ENCODE results near the gene RAF1.
"Not testable (repeated sequence)": the region's sequence is repeated elsewhere in the genome, so short reads cannot be mapped to it uniquely, and the experiment has no call there.

RAF1 gene

GRCh38 chr3:12663936-12664908 is at the start of gene RAF1:
RAF1 (minus strand) TSS chr3:12664117; CDS start chr3:12618721, 45,396 bp downstream.
- DNase-seq: peak; percentile 97 to 98

GRCh38 chr3:12710062-12710461 is 46.1 kb upstream of the RAF1 start:
- no peak for DNase-seq

- no peak for DNase-seq
Measured at GRCh38 chr3:12709334-12709733, 45.4 kb upstream of the RAF1 start.

- DNase-seq: no peak
Measured at GRCh38 chr3:12708584-12709192, 44.8 kb upstream of the RAF1 start.

- no peak for DNase-seq
Measured at GRCh38 chr3:12707449-12707848, 43.5 kb upstream of the RAF1 start.

GRCh38 chr3:12706504-12707253 is 42.8 kb upstream of the RAF1 start:
- peak; percentile 88 to 89 for DNase-seq

- no peak for DNase-seq
Measured at GRCh38 chr3:12705981-12706380, 42.1 kb upstream of the RAF1 start.

- DNase-seq: no peak
Measured at GRCh38 chr3:12705374-12705926, 41.5 kb upstream of the RAF1 start.

GRCh38 chr3:12702501-12702900 is 38.6 kb upstream of the RAF1 start:
- DNase-seq: no peak

GRCh38 chr3:12701601-12702000 is 37.7 kb upstream of the RAF1 start:
- DNase-seq: not testable (repeated sequence)

GRCh38 chr3:12700800-12701199 is 36.9 kb upstream of the RAF1 start:
- no peak for DNase-seq

- no peak for DNase-seq
Measured at GRCh38 chr3:12695916-12696315, 32.0 kb upstream of the RAF1 start.

GRCh38 chr3:12695112-12695511 is 31.2 kb upstream of the RAF1 start:
- no peak for DNase-seq

- no peak for DNase-seq
Measured at GRCh38 chr3:12692444-12692843, 28.5 kb upstream of the RAF1 start.

GRCh38 chr3:12689997-12690711 is 26.2 kb upstream of the RAF1 start:
- DNase-seq: no peak

- DNase-seq: no peak
Measured at GRCh38 chr3:12687948-12688347, 24.0 kb upstream of the RAF1 start.

- DNase-seq: no peak
Measured at GRCh38 chr3:12686096-12686495, 22.2 kb upstream of the RAF1 start.

- DNase-seq: peak; percentile 89 to 92
Measured at GRCh38 chr3:12681943-12682390, 18.1 kb upstream of the RAF1 start.

- DNase-seq: no peak
Measured at GRCh38 chr3:12681089-12681942, 17.4 kb upstream of the RAF1 start.

- DNase-seq: no peak
Measured at GRCh38 chr3:12679468-12679867, 15.6 kb upstream of the RAF1 start.

GRCh38 chr3:12677616-12678015 is 13.7 kb upstream of the RAF1 start:
- DNase-seq: no peak

All from Kasumi-1 (cell line).